Mononuclear cell (primary cell): ENCODE results near the gene CYP4F12. TPM values are rescaled to one million over a fixed set of nuclear protein-coding genes. Genes with fewer than 3 reads are reported as not detected.

Experiments used
- H3K27me3 ChIP-seq: 2 replicates; pipeline ENCODE4 v1.6.0; 2011; ENCODE audit warnings: low read length, control low read depth; ENCODE audit not compliant: insufficient read depth
- H3K4me1 ChIP-seq: 2 replicates; pipeline ENCODE4 v1.5.1; 2011; ENCODE audit warnings: mild to moderate bottlenecking, low read length, control low read depth; ENCODE audit not compliant: insufficient read depth
- H3K4me3 ChIP-seq: 2 replicates; pipeline ENCODE4 v1.5.1; 2011; ENCODE audit warnings: mild to moderate bottlenecking, low read length, moderate library complexity
- H3K9me3 ChIP-seq: 2 replicates; pipeline ENCODE4 v1.5.1; 2011; ENCODE audit warnings: low read depth, mild to moderate bottlenecking, control low read depth, low read length
- total RNA-seq: library from RNA; depleted of rRNA; stranded (reverse); fragments of >200 nt; gene quantifications from one replicate; pipeline ENCODE4 v1.2.3, GENCODE V29; 2012

The CYP4F12 gene
- total RNA-seq, 1 donor, result 0.42 TPM

DNA sequence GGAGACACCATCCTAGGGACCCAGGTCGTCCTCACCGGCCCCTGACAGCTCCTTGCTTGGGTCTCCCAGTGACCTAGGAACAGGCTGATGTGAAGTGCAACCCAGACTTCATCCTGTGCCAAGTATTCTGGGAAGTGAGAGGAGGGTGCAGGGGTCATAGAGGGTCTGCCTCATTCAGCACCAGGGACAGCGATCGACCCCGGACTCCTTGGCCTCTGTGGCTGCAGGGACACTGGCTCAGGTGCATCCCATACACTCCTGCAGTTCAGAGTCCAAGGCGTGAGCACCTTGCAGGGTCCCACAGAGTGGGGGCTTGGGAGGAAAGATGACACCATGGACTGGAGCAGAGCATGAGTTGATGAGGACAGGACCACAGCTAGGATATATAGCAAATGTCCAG is 44.9 kb downstream of the CYP4F12 start:
- H3K27me3 ChIP-seq, result peaks cover 9% of the 10 kb centered on the region
- H3K4me1 ChIP-seq, result no peaks in the 10 kb centered on the region
- no peaks in the 10 kb centered on the region for H3K9me3 ChIP-seq
- H3K4me3 ChIP-seq, result no peak overlapping the region

GRCh38 chr19:15721268-15721667 is 48.4 kb downstream of the CYP4F12 start:
- H3K27me3 ChIP-seq, result peaks cover 30% of the 10 kb centered on the region
- H3K4me3 ChIP-seq, result no peak overlapping the region
- no peaks in the 10 kb centered on the region for H3K4me1 ChIP-seq
- H3K9me3 ChIP-seq, result no peaks in the 10 kb centered on the region

DNA sequence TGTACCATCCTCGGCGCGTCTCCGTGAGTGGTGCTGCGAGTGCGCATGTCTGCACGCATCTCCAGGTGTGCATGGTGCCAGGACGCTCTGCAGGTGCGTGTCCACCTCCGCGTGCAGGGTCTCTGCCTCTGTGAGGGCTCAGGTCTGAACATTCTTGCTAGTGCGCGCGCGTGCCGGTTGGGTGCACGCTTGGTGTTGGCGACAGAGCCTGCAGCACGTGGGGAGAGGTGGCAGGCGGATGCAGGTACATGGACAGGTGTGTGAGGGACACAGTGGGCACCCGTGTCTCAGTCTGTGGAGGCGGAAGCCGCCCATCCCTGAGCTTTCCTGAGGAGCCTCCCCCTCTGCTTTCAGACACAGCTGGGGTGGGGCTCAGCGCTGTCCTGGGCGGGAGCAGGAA is 50.1 kb downstream of the CYP4F12 start:
- H3K9me3 ChIP-seq, result no peaks in the 10 kb centered on the region
- no peaks in the 10 kb centered on the region for H3K4me1 ChIP-seq
- peaks cover 31% of the 10 kb centered on the region for H3K27me3 ChIP-seq
- no peak overlapping the region for H3K4me3 ChIP-seq

GRCh38 chr19:15727724-15728123 is 54.8 kb downstream of the CYP4F12 start, which contains the start of gene OR10H2:
Gene OR10H2, plus strand, starts transcription at chr19:15728024. Its CDS starts 20 bp downstream, at chr19:15728044.
- H3K4me3 ChIP-seq, result no peak within 1 kb of the TSS
- H3K9me3 ChIP-seq, result no peaks in the 10 kb centered on the region
- peaks cover 23% of the 10 kb centered on the region for H3K27me3 ChIP-seq
- no peaks in the 10 kb centered on the region for H3K4me1 ChIP-seq

GRCh38 chr19:15730538-15730937 is 57.7 kb downstream of the CYP4F12 start:
- no peaks in the 10 kb centered on the region for H3K9me3 ChIP-seq
- no peaks in the 10 kb centered on the region for H3K4me1 ChIP-seq
- H3K4me3 ChIP-seq, result no peak overlapping the region
- peaks cover 8% of the 10 kb centered on the region for H3K27me3 ChIP-seq

GRCh38 chr19:15732388-15732787 is 59.5 kb downstream of the CYP4F12 start:
- Histone ChIP-seq H3K4me3 (no peak overlapping the region), H3K4me1 (no peaks in the 10 kb centered on the region), H3K27me3 (no peaks in the 10 kb centered on the region), H3K9me3 (no peaks in the 10 kb centered on the region)

GRCh38 chr19:15733895-15734294 is 61.0 kb downstream of the CYP4F12 start:
- Histone ChIP-seq H3K4me1 (no peaks in the 10 kb centered on the region), H3K27me3 (no peaks in the 10 kb centered on the region), H3K9me3 (no peaks in the 10 kb centered on the region), H3K4me3 (no peak overlapping the region)

DNA sequence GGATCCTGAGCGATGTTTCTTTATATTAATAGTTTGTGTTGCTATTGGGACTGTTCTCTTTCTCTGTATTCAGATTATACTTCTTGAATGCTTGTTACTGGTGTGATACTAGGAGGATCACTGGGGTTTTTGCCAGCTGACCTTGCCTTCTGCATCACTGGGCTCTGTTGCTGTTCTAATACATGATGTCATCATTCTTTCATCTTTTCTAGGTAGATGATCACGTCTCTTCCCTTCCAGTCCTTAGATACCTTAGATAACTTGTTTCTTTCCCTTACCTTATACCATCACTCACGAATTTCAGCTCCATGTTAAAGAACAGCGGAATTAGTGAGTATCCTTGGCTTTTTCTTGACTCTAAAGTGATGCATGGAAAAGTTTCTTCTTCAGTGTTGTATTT is 64.8 kb downstream of the CYP4F12 start, which contains the start of gene OR10H3:
OR10H3 (plus strand) TSS at position 264 of the 400 bp plus-strand sequence. CDS start 3,408 bp downstream, outside the sequence.
- Histone ChIP-seq H3K4me1 (no peaks in the 10 kb centered on the region), H3K4me3 (no peak within 1 kb of the TSS)

GRCh38 chr19:15740785-15741184 is 67.9 kb downstream of the CYP4F12 start:
- Histone ChIP-seq H3K9me3 (peaks cover 13% of the 10 kb centered on the region), H3K27me3 (peaks cover 11% of the 10 kb centered on the region), H3K4me3 (no peak overlapping the region), H3K4me1 (no peaks in the 10 kb centered on the region)

More for the DNA sequence above, 64.8 kb downstream of the CYP4F12 start, which contains the start of gene OR10H3:
- Histone ChIP-seq H3K9me3 (peaks cover 13% of the 10 kb centered on the region), H3K27me3 (peaks cover 2% of the 10 kb centered on the region)

Other genes starting within 250 kb of the CYP4F12 start
- 3.6 TPM for gene WIZ, start 223.1 kb upstream of the CYP4F12 start, total RNA-seq
- 31.3 TPM for gene RASAL3, start 208.5 kb upstream of the CYP4F12 start, total RNA-seq
- not detected for gene PGLYRP2, start 193.6 kb upstream of the CYP4F12 start, total RNA-seq
- gene CYP4F22, start 164.6 kb upstream of the CYP4F12 start, total RNA-seq, result 0.21 TPM
- under 0.01 TPM for gene CYP4F8, start 57.9 kb upstream of the CYP4F12 start, total RNA-seq
- 0.52 TPM for gene CYP4F3, start 32.2 kb upstream of the CYP4F12 start, total RNA-seq
- gene OR10H2, start 54.9 kb downstream of the CYP4F12 start, total RNA-seq, result not detected
- gene OR10H3, start 64.9 kb downstream of the CYP4F12 start, total RNA-seq, result not detected
- gene OR10H5, start 114.6 kb downstream of the CYP4F12 start, total RNA-seq, result under 0.01 TPM
- gene OR10H1, start 142.6 kb downstream of the CYP4F12 start, total RNA-seq, result not detected
- gene CYP4F2, start 225.0 kb downstream of the CYP4F12 start, total RNA-seq, result not detected